A673 (cell line): ENCODE results near the gene ADK.

ENCODE experiments used
- CTCF ChIP-seq: fragments of 300-800, 200-600 bp; sonication (generic); conservative IDR thresholded peaks from 2 replicates; pipeline ENCODE4 v1.5.1; 2017; ENCODE audit warnings: low read depth, mild to moderate bottlenecking, antibody characterized with exemption, low read length, moderate library complexity, mixed read lengths
- EZH2 ChIP-seq: fragments of 200-600 bp; sonication (generic); IDR thresholded peaks from 2 replicates; pipeline ENCODE4 v1.6.1; 2017; ENCODE audit warnings: borderline replicate concordance, low read depth, mild to moderate bottlenecking, mixed read lengths, antibody characterized with exemption, low read length; ENCODE audit not compliant: poor library complexity, severe bottlenecking

DNA sequence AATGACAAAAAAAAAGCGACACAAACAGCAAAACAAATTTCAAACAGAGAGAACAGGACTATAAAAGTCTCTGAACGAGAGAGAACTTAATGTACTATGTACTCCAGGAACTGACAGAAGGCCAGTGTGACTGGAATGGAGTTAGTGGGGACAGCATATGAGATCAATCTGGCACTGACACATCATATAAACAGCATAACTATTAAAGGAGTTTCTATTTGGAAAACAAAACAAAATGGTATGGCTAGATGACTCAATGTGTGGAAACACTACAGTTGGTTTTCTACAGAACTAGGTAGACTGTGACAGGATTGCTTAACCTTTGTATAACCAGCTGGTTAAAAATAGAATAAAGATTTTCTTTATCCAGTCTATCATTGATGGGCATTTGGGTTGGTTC lies 442.4 kb downstream of the ADK start:
- TF ChIP-seq CTCF (no peak), EZH2 (no peak)
